NB4 (cell line): Measurements from ENCODE around the gene CFAP43.

Source experiments
- DNase-seq: peaks from one replicate; pipeline ENCODE4 v3.0.0; 2010; ENCODE audit warnings: low read depth
- H3K4me3 ChIP-seq: one replicate; pipeline ENCODE4 v1.5.1; 2011; ENCODE audit warnings: mild to moderate bottlenecking, low read depth, low read length, moderate library complexity
- MYC ChIP-seq: IDR thresholded peaks from 2 replicates; pipeline ENCODE4 v1.6.1; 2011; ENCODE audit warnings: low read depth, low read length
- POLR2A ChIP-seq: IDR thresholded peaks from 2 replicates; pipeline ENCODE4 v1.6.1; 2011; ENCODE audit warnings: mild to moderate bottlenecking; ENCODE audit not compliant: insufficient read length; ENCODE audit errors: extremely low read depth
- TF ChIP-seq, protein P1 (sequence below): IDR thresholded peaks from 2 replicates; pipeline ENCODE4 v1.6.1; 2011; ENCODE audit warnings: low read depth, low read length
- TF ChIP-seq, protein P2 (sequence below): IDR thresholded peaks from one replicate; pipeline ENCODE4 v1.5.1; 2012; ENCODE audit warnings: low read depth, low read length

CFAP43 gene

DNA sequence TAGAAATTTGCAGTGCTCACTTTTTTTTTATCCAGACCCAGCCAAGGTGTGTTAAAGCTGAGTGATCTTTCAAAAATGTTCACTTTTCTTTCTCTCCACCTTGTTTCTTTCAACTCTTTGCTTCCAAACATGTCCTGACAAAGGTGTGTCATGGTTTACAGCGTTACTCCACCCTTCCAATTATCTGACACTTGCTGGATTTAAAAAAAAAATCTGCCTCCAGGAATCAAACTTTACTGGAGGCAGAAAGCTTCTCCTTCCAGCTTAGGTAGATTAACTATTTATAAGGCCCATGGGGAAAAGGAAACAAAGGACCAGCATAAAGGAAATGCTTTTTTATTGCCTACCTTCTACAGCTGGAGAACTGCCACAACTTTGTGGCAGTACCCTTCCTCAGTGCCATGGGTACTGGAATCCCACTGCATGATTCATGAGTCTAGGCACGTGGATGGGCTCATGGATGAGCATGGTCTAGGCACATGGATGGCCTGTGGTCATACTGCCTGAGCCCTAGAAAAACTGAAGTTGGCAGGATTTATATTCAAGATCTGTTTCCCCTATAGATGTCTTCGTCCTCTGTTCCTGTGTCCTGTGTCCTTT lies 146.3 kb downstream of the CFAP43 start, which contains the start of gene COL17A1:
TSS of gene COL17A1 (minus strand) at position 80 of the 600 bp plus-strand sequence. CDS start 5,207 bp downstream, outside the sequence.
- TF ChIP-seq MYC (no peak), POLR2A (no peak)
- TF ChIP-seq, protein P1, sequence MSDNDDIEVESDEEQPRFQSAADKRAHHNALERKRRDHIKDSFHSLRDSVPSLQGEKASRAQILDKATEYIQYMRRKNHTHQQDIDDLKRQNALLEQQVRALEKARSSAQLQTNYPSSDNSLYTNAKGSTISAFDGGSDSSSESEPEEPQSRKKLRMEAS: no peak
- TF ChIP-seq, protein P2, sequence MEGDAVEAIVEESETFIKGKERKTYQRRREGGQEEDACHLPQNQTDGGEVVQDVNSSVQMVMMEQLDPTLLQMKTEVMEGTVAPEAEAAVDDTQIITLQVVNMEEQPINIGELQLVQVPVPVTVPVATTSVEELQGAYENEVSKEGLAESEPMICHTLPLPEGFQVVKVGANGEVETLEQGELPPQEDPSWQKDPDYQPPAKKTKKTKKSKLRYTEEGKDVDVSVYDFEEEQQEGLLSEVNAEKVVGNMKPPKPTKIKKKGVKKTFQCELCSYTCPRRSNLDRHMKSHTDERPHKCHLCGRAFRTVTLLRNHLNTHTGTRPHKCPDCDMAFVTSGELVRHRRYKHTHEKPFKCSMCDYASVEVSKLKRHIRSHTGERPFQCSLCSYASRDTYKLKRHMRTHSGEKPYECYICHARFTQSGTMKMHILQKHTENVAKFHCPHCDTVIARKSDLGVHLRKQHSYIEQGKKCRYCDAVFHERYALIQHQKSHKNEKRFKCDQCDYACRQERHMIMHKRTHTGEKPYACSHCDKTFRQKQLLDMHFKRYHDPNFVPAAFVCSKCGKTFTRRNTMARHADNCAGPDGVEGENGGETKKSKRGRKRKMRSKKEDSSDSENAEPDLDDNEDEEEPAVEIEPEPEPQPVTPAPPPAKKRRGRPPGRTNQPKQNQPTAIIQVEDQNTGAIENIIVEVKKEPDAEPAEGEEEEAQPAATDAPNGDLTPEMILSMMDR: no peak
- H3K4me3 ChIP-seq: no peak within 1 kb of the TSS
- no peak for DNase-seq

DNA sequence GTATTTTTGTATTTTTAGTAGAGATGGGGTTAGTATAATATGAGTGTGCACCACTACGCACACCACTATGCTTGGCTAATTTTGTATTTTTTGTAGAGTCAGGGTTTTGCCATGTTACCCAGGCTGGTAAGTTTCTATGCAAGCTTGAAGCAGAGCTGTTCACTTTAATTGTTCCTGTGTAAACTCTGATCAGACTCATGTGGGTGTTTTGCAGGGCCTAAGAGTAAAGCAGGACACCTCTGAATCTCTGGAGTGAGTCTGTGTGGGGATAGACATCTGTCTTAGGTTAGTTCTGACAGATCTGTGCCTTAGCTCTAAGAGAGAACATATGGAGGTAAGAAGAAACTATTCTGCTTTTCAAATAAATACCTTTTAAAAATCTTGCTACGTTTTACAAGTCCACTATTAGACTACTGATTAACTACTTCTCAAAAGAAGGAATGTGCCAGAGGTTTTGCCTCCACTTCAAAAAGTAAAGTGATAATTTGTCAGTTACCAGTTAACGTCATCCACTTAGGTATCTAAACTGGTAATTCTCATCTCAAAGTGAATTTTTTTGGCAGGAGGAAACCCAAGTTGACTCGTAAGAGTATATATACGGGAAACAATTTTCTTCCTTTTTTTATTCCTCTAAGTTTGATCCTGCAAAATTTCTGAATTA lies 147.6 kb downstream of the CFAP43 start:
- no peak for DNase-seq
- TF ChIP-seq POLR2A: no peak

DNA sequence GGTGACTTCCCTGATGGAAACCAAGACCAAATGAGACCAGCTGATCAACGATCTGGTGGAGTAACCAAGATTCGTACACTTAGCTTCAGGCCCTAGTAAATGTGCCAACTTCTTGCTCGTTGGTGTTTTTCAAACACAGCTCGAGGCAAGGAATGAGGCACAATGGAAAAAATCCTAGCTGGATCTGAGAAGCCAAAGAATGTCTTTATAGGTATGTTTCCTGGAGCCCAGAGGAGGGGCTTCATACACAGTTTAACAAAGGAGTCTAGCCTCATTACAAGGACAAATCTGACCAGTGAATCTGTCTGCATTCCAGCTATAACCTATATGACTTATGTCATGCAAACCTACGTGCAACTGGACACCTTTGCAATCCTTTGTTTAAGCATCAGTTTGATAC lies 150.2 kb downstream of the CFAP43 start:
- TF ChIP-seq MYC (no peak), POLR2A (no peak)
- TF ChIP-seq, protein P1: no peak
- TF ChIP-seq, protein P2: no peak
- DNase-seq: no peak
- H3K4me3 ChIP-seq: no peak overlapping the region

More for the DNA sequence above, 147.6 kb downstream of the CFAP43 start:
- H3K4me3 ChIP-seq: no peak overlapping the region

DNA sequence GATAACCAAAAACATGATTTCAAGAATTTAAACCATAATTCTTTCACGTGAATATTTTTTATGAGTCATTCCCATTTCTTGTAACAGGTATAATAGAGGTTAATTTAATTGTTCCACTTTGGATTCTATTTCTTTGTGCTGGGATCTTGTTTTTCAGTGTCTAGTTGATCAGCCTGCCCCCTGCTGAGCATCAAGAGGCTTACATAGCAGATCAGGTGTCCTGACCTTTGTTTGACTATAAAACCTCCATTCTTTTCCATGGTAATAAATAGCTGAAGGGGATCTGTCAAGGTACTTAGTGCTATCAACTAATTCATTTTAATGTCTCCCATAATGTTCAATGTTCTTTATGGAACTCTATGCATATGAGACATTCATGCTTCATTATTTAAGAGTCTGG lies 151.4 kb downstream of the CFAP43 start:
- no peak overlapping the region for H3K4me3 ChIP-seq
- no peak for TF ChIP-seq MYC
- TF ChIP-seq, protein P2: peak; percentile 44
- DNase-seq: peak; percentile 49
